Erythroblast (primary cell): ENCODE results near the gene COP1.

ENCODE experiments used
- GATA1 ChIP-seq: IDR thresholded peaks from 2 replicates; pipeline ENCODE4 v1.6.1; 2011; ENCODE audit warnings: low read depth, mild to moderate bottlenecking, control low read depth, low read length, moderate library complexity
- POLR2A ChIP-seq: IDR thresholded peaks from 2 replicates; pipeline ENCODE4 v1.6.1; 2011; ENCODE audit warnings: mild to moderate bottlenecking, low read length

DNA sequence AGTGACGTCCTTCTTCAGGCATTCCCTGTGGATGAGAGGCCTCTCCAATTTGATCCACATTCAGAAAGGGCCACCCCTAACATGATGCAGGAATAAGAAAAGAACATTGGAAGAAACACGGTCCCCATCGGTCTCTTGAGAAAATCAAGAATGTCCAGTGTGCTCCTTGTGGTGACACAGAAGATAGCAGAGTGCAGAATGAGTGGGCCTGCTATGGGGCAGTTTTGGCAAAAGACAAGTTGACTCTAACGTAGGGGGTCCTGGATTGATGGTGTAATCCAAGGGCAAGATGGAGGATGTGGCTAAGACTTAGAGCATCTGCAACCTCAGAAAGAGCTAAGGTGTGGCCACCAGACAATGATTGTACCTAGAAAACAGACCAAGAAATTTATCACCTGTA, 45.1 kb upstream of the COP1 start:
- TF ChIP-seq POLR2A (no peak), GATA1 (no peak)
